ENCODE measurements around the gene LRP3.

DNA sequence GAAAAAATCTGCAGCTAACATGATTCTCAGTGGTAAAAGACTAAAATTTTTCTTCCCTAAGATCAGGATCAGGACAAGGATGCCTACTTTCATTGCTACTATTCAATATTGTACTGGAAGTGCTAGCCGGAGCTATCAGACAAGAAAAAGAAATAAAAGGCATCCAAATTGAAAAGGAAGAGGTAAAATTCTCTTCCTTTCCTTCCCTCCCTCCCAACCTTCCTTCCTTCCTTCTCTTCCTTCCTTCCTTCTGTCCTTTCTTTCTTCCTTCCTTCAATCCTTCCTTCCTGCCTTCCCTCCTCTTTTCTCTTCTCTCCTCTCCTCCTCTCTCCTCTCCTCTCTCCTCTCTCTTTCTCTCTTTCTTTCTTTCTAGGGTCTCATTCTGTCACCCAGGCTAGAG lies 26.7 kb upstream of the LRP3 start:
- TF ChIP-seq, protein P1, sequence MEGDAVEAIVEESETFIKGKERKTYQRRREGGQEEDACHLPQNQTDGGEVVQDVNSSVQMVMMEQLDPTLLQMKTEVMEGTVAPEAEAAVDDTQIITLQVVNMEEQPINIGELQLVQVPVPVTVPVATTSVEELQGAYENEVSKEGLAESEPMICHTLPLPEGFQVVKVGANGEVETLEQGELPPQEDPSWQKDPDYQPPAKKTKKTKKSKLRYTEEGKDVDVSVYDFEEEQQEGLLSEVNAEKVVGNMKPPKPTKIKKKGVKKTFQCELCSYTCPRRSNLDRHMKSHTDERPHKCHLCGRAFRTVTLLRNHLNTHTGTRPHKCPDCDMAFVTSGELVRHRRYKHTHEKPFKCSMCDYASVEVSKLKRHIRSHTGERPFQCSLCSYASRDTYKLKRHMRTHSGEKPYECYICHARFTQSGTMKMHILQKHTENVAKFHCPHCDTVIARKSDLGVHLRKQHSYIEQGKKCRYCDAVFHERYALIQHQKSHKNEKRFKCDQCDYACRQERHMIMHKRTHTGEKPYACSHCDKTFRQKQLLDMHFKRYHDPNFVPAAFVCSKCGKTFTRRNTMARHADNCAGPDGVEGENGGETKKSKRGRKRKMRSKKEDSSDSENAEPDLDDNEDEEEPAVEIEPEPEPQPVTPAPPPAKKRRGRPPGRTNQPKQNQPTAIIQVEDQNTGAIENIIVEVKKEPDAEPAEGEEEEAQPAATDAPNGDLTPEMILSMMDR (conservative IDR thresholded peaks at IDR 0.05; ENCODE audit: low read depth, low read length): no peak
- no peak for TF ChIP-seq EZH2 (IDR thresholded peaks at IDR 0.05; ENCODE audit: borderline replicate concordance, low read depth, low read length, poor library complexity, severe bottlenecking)

All from A673 (cell line).